Endothelial cell of umbilical vein (primary cell): ENCODE data around the gene DGCR8. TPM values are rescaled to one million over a fixed set of nuclear protein-coding genes. Genes with fewer than 3 reads are reported as not detected.

Experiments used
- BruUV-seq: library from RNA; stranded (reverse); fragments of 400-500 nt; replicated peaks from 2 replicates; lab custom pipeline; 2021; lab: Mats Ljungman, UMichigan
- CTCF ChIA-PET: fragments of 300-600, 350-600 bp; sonication (Branson Sonifier 250); formaldehyde crosslinking; loops from one replicate; lab custom pipeline; 2021; ENCODE audit warnings: antibody characterized with exemption, inconsistent platforms; lab: Charles Lee
- POLR2A ChIA-PET: fragments of 300-600, 350-600 bp; sonication (Branson Sonifier 250); formaldehyde crosslinking; loops from one replicate; lab custom pipeline; 2021; ENCODE audit warnings: antibody characterized with exemption, inconsistent platforms; lab: Charles Lee
- DNase-seq: peaks from one replicate; pipeline ENCODE4 v3.0.0-alpha.2; 2011; ENCODE audit warnings: low read depth, low spot score
- FAIRE-seq: peaks from 2 replicates; lab custom pipeline; 2011; peaks lifted over from hg19 to GRCh38; lab: Jason Lieb, UNC
- H2AFZ ChIP-seq: 2 replicates; pipeline ENCODE4 v1.6.0; 2012; ENCODE audit warnings: low read depth, low read length, control low read depth, inconsistent platforms
- H3K27ac ChIP-seq: 2 replicates; pipeline ENCODE4 v1.5.1; 2011; ENCODE audit warnings: low read depth, mild to moderate bottlenecking, control low read depth, low read length, moderate library complexity; ENCODE audit not compliant: insufficient read depth
- H3K27me3 ChIP-seq, 2 experiments: 2 replicates each; pipeline versions ENCODE4 v1.6.0 to v1.6.1; 2011; ENCODE audit warnings: low read length in 2 of 2, mixed read lengths in 1 of 2; ENCODE audit not compliant: control insufficient read depth in 2 of 2, insufficient read depth in 2 of 2
- H3K36me3 ChIP-seq, 2 experiments: 2 replicates in 1 of 2; 3 replicates in 1 of 2; pipeline ENCODE4 v1.5.1; 2011; ENCODE audit warnings: low read length in 2 of 2, mild to moderate bottlenecking in 1 of 2, moderate library complexity in 1 of 2; ENCODE audit not compliant: control insufficient read depth in 2 of 2, insufficient read depth in 2 of 2; ENCODE audit errors: extremely low read depth in 1 of 2
- H3K4me1 ChIP-seq: 3 replicates; pipeline ENCODE4 v1.5.1; 2011; ENCODE audit warnings: mild to moderate bottlenecking, low read length; ENCODE audit not compliant: control insufficient read depth, insufficient read depth; ENCODE audit errors: extremely low read depth
- H3K4me2 ChIP-seq: 2 replicates; pipeline ENCODE4 v1.6.1; 2011; ENCODE audit warnings: low read length, control low read depth, mixed read lengths; ENCODE audit not compliant: insufficient read depth
- H3K4me3 ChIP-seq, 3 experiments: fragments of 200-600 bp in 1 of 3; sonication (generic), shearing (Covaris generic) in 1 of 3; replicated peaks in 1 of 3; 2 replicates each; pipeline ENCODE4 v1.5.1; 2011 to 2016; ENCODE audit warnings: control low read depth in 3 of 3, low read length in 3 of 3, mild to moderate bottlenecking in 2 of 3, inconsistent platforms in 1 of 3, low read depth in 1 of 3, moderate library complexity in 1 of 3; ENCODE audit not compliant: insufficient read depth in 1 of 3
- H3K79me2 ChIP-seq: 2 replicates; pipeline ENCODE4 v1.6.0; 2012; ENCODE audit warnings: low read length, inconsistent platforms; ENCODE audit not compliant: control insufficient read depth, insufficient read depth
- H3K9ac ChIP-seq: replicated peaks from 2 replicates; pipeline ENCODE3; 2011; ENCODE audit warnings: low read length, control low read depth; ENCODE audit not compliant: insufficient read depth; ENCODE audit errors: extremely low read depth
- H3K9me1 ChIP-seq: replicated peaks from 3 replicates; pipeline ENCODE4 v1.6.0; 2011; ENCODE audit warnings: mild to moderate bottlenecking, low read length; ENCODE audit not compliant: control insufficient read depth, insufficient read depth; ENCODE audit errors: extremely low read depth
- H3K9me3 ChIP-seq: replicated peaks from 2 replicates; pipeline ENCODE4 v1.5.1; 2012; ENCODE audit warnings: low read length, inconsistent platforms; ENCODE audit not compliant: control insufficient read depth, insufficient read depth
- H4K20me1 ChIP-seq: replicated peaks from 2 replicates; pipeline ENCODE3; 2011; ENCODE audit warnings: mild to moderate bottlenecking, low read length; ENCODE audit not compliant: control insufficient read depth, insufficient read depth; ENCODE audit errors: extremely low read depth
- CTCF ChIP-seq, 2 donors: IDR thresholded peaks; 1 replicate in 1 of 2; 2 replicates in 1 of 2; pipeline ENCODE4 v1.5.1; 2011; ENCODE audit warnings: low read length in 2 of 2, mild to moderate bottlenecking in 2 of 2, moderate library complexity in 2 of 2, control low read depth in 1 of 2, inconsistent platforms in 1 of 2, low read depth in 1 of 2; ENCODE audit not compliant: insufficient read depth in 1 of 2; ENCODE audit errors: extremely low read depth in 1 of 2
- EZH2 ChIP-seq: IDR thresholded peaks from 2 replicates; pipeline ENCODE4 v1.6.1; 2012; ENCODE audit warnings: borderline replicate concordance, low read depth, mild to moderate bottlenecking, moderate library complexity, low read length, inconsistent platforms; ENCODE audit not compliant: severe bottlenecking
- FOS ChIP-seq: IDR thresholded peaks from 2 replicates; pipeline ENCODE4 v1.6.1; 2011; ENCODE audit warnings: mild to moderate bottlenecking, low read length, moderate library complexity, borderline replicate concordance; ENCODE audit not compliant: insufficient read depth
- GATA2 ChIP-seq: IDR thresholded peaks from 2 replicates; pipeline ENCODE4 v1.7.0; 2011; ENCODE audit warnings: low read depth, mild to moderate bottlenecking, moderate library complexity, mixed read lengths, low read length; ENCODE audit not compliant: insufficient read length, insufficient read depth
- JUN ChIP-seq: IDR thresholded peaks from 2 replicates; pipeline ENCODE4 v1.6.1; 2011; ENCODE audit warnings: borderline replicate concordance, low read depth; ENCODE audit not compliant: insufficient read length, insufficient read depth
- MAX ChIP-seq: IDR thresholded peaks from 2 replicates; pipeline ENCODE4 v1.6.1; 2011; ENCODE audit not compliant: insufficient read depth, insufficient read length
- MYC ChIP-seq: IDR thresholded peaks from one replicate; pipeline ENCODE4 v1.6.1; 2011; ENCODE audit warnings: mild to moderate bottlenecking, low read depth, low read length
- POLR2A ChIP-seq: IDR thresholded peaks from 2 replicates; pipeline ENCODE4 v1.6.1; 2012; ENCODE audit warnings: low read depth, mild to moderate bottlenecking, control low read depth, low read length
- POLR2AphosphoS5 ChIP-seq: IDR thresholded peaks from 2 replicates; pipeline ENCODE4 v1.6.1; 2012; ENCODE audit warnings: low read depth, mild to moderate bottlenecking, control low read depth, low read length, moderate library complexity; ENCODE audit not compliant: insufficient read depth
- dilution Hi-C: fragments of 300-500 bp; cut with MboI; formaldehyde crosslinking; loops from one replicate; pipeline ENCODE4 v1.15.0; 2019; ENCODE audit warnings: low sequenced_read_pairs; ENCODE audit not compliant: extremely low pct_ligation_motif_present
- intact Hi-C: fragments of 100-400 bp; cut with micrococcal nuclease; formaldehyde crosslinking; loops from one replicate; pipeline ENCODE4 v1.10.0; 2022
- polyA plus RNA-seq, 4 experiments: library from polyadenylated mRNA; depleted of rRNA in 3 of 4; stranded (reverse) in 3 of 4; unstranded in 1 of 4; fragments of >200 nt; gene quantifications; 2 replicates each; pipeline versions ENCODE4 v1.2.1 to v1.2.3, GENCODE V29; 2011 to 2012; ENCODE audit warnings: missing spikeins in 1 of 4
- total RNA-seq: library from RNA; stranded (reverse); gene quantifications from 2 replicates; pipeline ENCODE4 v1.2.3, GENCODE V29; 2021

The DGCR8 gene
- total and polyA plus RNA-seq, 2 donors (not counting 3 experiments of a cell fraction or from before 2014, with no cell fraction given), result 32.7 to 64.2 TPM

- Histone ChIP-seq H3K36me3 (peaks cover 0 to 9% of the 10 kb centered on the region in 2 experiments), H3K9me3 (no peaks in the 10 kb centered on the region), H3K4me2 (no peak overlapping the region), H2AFZ (no peak overlapping the region), H3K4me1 (no peaks in the 10 kb centered on the region), H3K4me3 (no peak overlapping the region), H3K9me1 (no peaks in the 10 kb centered on the region), H3K27ac (no peak overlapping the region), H4K20me1 (no peaks in the 10 kb centered on the region), H3K27me3 (no peaks in the 10 kb centered on the region), H3K9ac (no peak overlapping the region), H3K79me2 (no peaks in the 10 kb centered on the region)
- no peak for DNase-seq
- intact Hi-C loops, result no loop called here
- TSS peak; percentile 34 for BruUV-seq
- FAIRE-seq, result no peak
- CTCF ChIA-PET, result no interaction called here
- POLR2A ChIA-PET, result no interaction called here
- dilution Hi-C loops, result no loop called here
- TF ChIP-seq GATA2, result no peak
- TF ChIP-seq FOS, result no peak
- no peak for TF ChIP-seq MYC
- TF ChIP-seq EZH2, result no peak
- TF ChIP-seq POLR2A, result no peak
- no peak for TF ChIP-seq MAX
- no peak for TF ChIP-seq CTCF (IDR thresholded peaks at IDR 0.05; ENCODE audit: extremely low read depth in 1 of 2, insufficient read depth in 1 of 2, low read depth in 1 of 2, low read length in 2 of 2)
- no peak for TF ChIP-seq POLR2AphosphoS5
- no peak for TF ChIP-seq JUN
Observed at GRCh38 chr22:20145832-20146223, 65.8 kb downstream of the DGCR8 start.
